NB4 (cell line): ENCODE measurements around the gene TDRD1.

Source experiments
- DNase-seq: peaks from one replicate; pipeline ENCODE4 v3.0.0; 2010; ENCODE audit warnings: low read depth
- H3K4me3 ChIP-seq: one replicate; pipeline ENCODE4 v1.5.1; 2011; ENCODE audit warnings: mild to moderate bottlenecking, low read depth, low read length, moderate library complexity
- MYC ChIP-seq: IDR thresholded peaks from 2 replicates; pipeline ENCODE4 v1.6.1; 2011; ENCODE audit warnings: low read depth, low read length
- POLR2A ChIP-seq: IDR thresholded peaks from 2 replicates; pipeline ENCODE4 v1.6.1; 2011; ENCODE audit warnings: mild to moderate bottlenecking; ENCODE audit not compliant: insufficient read length; ENCODE audit errors: extremely low read depth
- TF ChIP-seq, protein P1 (sequence below): IDR thresholded peaks from one replicate; pipeline ENCODE4 v1.5.1; 2012; ENCODE audit warnings: low read depth, low read length
- TF ChIP-seq, protein P2 (sequence below): IDR thresholded peaks from 2 replicates; pipeline ENCODE4 v1.6.1; 2011; ENCODE audit warnings: low read depth, low read length

Gene TDRD1

DNA sequence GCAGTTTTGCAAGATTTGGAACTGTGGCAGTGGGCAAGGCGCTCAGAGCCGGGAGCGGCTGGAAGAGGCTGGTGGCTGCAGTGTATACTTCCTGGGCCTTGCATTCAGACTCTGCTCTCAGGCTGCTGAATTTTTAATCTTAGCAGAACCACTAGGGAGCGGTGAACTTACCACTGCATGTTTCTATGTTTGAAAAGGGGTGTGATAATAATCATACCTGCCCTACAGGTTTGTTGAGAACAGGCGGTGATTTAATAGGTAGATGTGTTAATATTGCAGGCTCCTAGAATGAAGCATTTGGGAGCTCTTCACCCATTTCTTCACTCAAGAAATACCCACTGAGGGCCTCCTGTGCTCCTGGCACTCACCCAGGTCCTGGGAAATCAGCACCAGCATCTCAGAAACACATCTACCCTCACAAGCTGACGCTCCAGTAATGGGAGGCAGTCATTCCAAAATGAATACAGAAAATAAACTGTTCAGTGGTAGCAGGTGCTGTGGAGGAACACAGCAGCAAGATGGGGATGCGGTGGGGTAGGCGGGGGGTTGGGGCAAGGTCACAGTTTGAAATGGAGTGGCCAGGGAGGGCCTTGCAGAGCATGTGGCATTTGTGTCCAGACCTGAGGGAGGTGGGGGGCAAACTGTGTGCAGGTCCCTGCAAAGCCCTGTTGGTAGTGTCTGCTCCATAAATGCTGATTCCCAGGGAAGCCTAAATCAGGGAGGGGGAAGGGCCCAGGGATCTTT lies 100.9 kb downstream of the TDRD1 start:
- no peak overlapping the region for H3K4me3 ChIP-seq
- no peak for DNase-seq
- TF ChIP-seq MYC (no peak), POLR2A (no peak)
- TF ChIP-seq, protein P1, sequence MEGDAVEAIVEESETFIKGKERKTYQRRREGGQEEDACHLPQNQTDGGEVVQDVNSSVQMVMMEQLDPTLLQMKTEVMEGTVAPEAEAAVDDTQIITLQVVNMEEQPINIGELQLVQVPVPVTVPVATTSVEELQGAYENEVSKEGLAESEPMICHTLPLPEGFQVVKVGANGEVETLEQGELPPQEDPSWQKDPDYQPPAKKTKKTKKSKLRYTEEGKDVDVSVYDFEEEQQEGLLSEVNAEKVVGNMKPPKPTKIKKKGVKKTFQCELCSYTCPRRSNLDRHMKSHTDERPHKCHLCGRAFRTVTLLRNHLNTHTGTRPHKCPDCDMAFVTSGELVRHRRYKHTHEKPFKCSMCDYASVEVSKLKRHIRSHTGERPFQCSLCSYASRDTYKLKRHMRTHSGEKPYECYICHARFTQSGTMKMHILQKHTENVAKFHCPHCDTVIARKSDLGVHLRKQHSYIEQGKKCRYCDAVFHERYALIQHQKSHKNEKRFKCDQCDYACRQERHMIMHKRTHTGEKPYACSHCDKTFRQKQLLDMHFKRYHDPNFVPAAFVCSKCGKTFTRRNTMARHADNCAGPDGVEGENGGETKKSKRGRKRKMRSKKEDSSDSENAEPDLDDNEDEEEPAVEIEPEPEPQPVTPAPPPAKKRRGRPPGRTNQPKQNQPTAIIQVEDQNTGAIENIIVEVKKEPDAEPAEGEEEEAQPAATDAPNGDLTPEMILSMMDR: no peak
- TF ChIP-seq, protein P2, sequence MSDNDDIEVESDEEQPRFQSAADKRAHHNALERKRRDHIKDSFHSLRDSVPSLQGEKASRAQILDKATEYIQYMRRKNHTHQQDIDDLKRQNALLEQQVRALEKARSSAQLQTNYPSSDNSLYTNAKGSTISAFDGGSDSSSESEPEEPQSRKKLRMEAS: no peak

DNA sequence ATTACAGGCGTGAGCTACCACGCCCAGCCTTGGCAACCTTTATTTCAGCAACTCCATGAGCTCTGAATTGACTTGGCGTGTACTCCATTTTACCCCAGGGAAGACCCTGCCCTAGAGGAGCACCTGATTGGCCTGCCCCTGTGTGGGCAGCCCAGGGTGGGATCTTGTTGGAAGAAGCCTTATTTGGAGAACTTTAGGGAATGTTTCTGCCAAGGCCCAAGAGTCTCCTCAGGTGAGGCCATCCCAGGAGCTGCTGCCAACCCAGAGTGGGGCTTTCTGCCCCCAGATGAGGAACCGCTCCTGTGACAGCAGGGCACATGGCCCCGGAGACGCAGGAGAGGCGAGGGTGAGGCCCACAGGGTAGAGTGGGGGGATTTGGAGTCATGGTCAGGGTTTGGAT lies 101.9 kb downstream of the TDRD1 start:
- DNase-seq: no peak
- no peak overlapping the region for H3K4me3 ChIP-seq
- TF ChIP-seq, protein P1: no peak
- TF ChIP-seq POLR2A (no peak), MYC (no peak)
- TF ChIP-seq, protein P2: no peak

DNA sequence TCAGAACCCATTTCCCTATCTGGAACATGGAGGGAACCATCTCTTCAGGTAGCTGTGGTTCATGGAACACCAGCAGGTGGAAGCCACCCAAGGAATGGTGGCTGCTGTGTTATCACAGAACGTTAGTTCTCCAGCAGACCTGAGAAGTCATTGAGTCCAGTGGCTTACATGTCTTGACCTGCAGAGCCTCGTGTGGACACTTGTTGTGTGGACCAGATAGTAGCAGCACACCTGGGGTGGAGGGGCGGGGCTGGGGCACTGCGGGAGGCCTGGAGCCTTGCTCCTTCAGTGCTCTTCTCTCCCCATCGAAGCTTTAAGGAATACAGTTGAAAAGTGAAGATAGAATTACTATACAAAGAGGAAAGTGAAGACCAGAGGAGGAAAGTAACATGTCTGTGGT lies 102.3 kb downstream of the TDRD1 start:
- TF ChIP-seq, protein P2: no peak
- TF ChIP-seq POLR2A (no peak), MYC (no peak)
- TF ChIP-seq, protein P1: no peak
- no peak overlapping the region for H3K4me3 ChIP-seq
- DNase-seq: no peak
